NCI-H128 (cell line): ENCODE results near the gene MAP7D2.

ENCODE experiments used
- DNase-seq: peaks from one replicate; lab custom pipeline; 2025; ENCODE audit not compliant: unreplicated experiment; lab: John Stamatoyannopoulos, UW

The MAP7D2 gene

GRCh38 chrX:19975845-19976244 is 140.9 kb downstream of the MAP7D2 start:
- DNase-seq = no peak

GRCh38 chrX:19972984-19973383 is 143.7 kb downstream of the MAP7D2 start:
- DNase-seq = no peak

GRCh38 chrX:19968276-19968675 is 148.4 kb downstream of the MAP7D2 start:
- no peak for DNase-seq

GRCh38 chrX:19966056-19966455 is 150.7 kb downstream of the MAP7D2 start:
- DNase-seq = no peak

- DNase-seq = no peak
Observed at GRCh38 chrX:19964017-19964710, 152.5 kb downstream of the MAP7D2 start.

- no peak for DNase-seq
Observed at GRCh38 chrX:19960913-19961312, 155.8 kb downstream of the MAP7D2 start.

- DNase-seq = no peak
Observed at GRCh38 chrX:19958552-19959486, 157.9 kb downstream of the MAP7D2 start.

- no peak for DNase-seq
Observed at GRCh38 chrX:19956923-19957322, 159.8 kb downstream of the MAP7D2 start.
